Osteocyte (in vitro differentiated cells): Measurements from ENCODE around the gene EVC. TPM values are rescaled to one million over a fixed set of nuclear protein-coding genes. Genes with fewer than 3 reads are reported as not detected.

Experiments
- DNase-seq: peaks from one replicate; pipeline ENCODE4 v3.0.0; 2021; ENCODE audit warnings: mixed read lengths; ENCODE audit not compliant: unreplicated experiment; ENCODE audit errors: extremely low spot score
- H3K27ac Mint-ChIP-seq: one replicate; pipeline ENCODE4 v1.8.0; 2021; ENCODE audit warnings: mild to moderate bottlenecking, mixed read lengths; ENCODE audit not compliant: unreplicated experiment
- H3K27me3 Mint-ChIP-seq: one replicate; pipeline ENCODE4 v1.8.0; 2021; ENCODE audit warnings: mixed read lengths; ENCODE audit not compliant: unreplicated experiment
- H3K36me3 Mint-ChIP-seq: one replicate; pipeline ENCODE4 v1.8.0; 2021; ENCODE audit warnings: mixed read lengths; ENCODE audit not compliant: unreplicated experiment
- H3K4me1 Mint-ChIP-seq: one replicate; pipeline ENCODE4 v1.8.0; 2021; ENCODE audit warnings: mixed read lengths; ENCODE audit not compliant: unreplicated experiment
- H3K4me3 Mint-ChIP-seq: one replicate; pipeline ENCODE4 v1.8.0; 2021; ENCODE audit warnings: mild to moderate bottlenecking, moderate library complexity, mixed read lengths; ENCODE audit not compliant: unreplicated experiment
- H3K9me3 Mint-ChIP-seq: one replicate; pipeline ENCODE4 v1.8.0; 2021; ENCODE audit warnings: mixed read lengths; ENCODE audit not compliant: unreplicated experiment
- CTCF ChIP-seq: fragments of 200-600 bp; sonication (generic); IDR thresholded peaks from 2 replicates; pipeline ENCODE4 v1.5.0; 2021; ENCODE audit warnings: antibody characterized with exemption, mild to moderate bottlenecking, moderate library complexity
- total RNA-seq: library from RNA; stranded (reverse); gene quantifications from 2 replicates; pipeline ENCODE4 v1.2.1, GENCODE V29; 2021

Gene EVC
- total RNA-seq, 1 donor from 2014 or later, result 41.6 TPM

- DNase-seq, result peak; percentile 51
- Mint-ChIP-seq H3K9me3 (no peaks in the 10 kb centered on the region), H3K27ac (no peak overlapping the region), H3K4me3 (no peak overlapping the region), H3K27me3 (no peaks in the 10 kb centered on the region), H3K4me1 (peaks cover 17% of the 10 kb centered on the region), H3K36me3 (peaks cover 17% of the 10 kb centered on the region)
- TF ChIP-seq CTCF, result no peak
These were observed 50.0 kb downstream of the EVC start for GRCh38 chr4:5760936-5761480.

GRCh38 chr4:5770051-5770450 lies 59.0 kb downstream of the EVC start:
- no peak for TF ChIP-seq CTCF
- Mint-ChIP-seq H3K4me1 (peaks cover 5% of the 10 kb centered on the region), H3K27ac (no peak overlapping the region), H3K27me3 (no peaks in the 10 kb centered on the region), H3K36me3 (peaks cover 31% of the 10 kb centered on the region), H3K9me3 (peaks cover 3% of the 10 kb centered on the region), H3K4me3 (no peak overlapping the region)
- peak; percentile 68 for DNase-seq

- peak; percentile 72 for DNase-seq
- Mint-ChIP-seq H3K27me3 (no peaks in the 10 kb centered on the region), H3K4me3 (no peak overlapping the region), H3K36me3 (peaks cover 53% of the 10 kb centered on the region), H3K9me3 (peaks cover 19% of the 10 kb centered on the region), H3K4me1 (peaks cover 5% of the 10 kb centered on the region), H3K27ac (no peak overlapping the region)
- TF ChIP-seq CTCF, result no peak
These were observed 61.7 kb downstream of the EVC start for GRCh38 chr4:5772528-5773270.

GRCh38 chr4:5773271-5773555 lies 62.2 kb downstream of the EVC start:
- no peak for TF ChIP-seq CTCF
- Mint-ChIP-seq H3K4me3 (no peak overlapping the region), H3K36me3 (peaks cover 49% of the 10 kb centered on the region), H3K27me3 (no peaks in the 10 kb centered on the region), H3K4me1 (peaks cover 5% of the 10 kb centered on the region), H3K27ac (no peak overlapping the region), H3K9me3 (peaks cover 19% of the 10 kb centered on the region)
- DNase-seq, result peak; percentile 67

- peaks cover 40% of the 10 kb centered on the region for H3K36me3 Mint-ChIP-seq
- TF ChIP-seq CTCF, result no peak
- peak; percentile 30 for DNase-seq
- H3K4me3 Mint-ChIP-seq, result no peak overlapping the region
- peaks cover 5% of the 10 kb centered on the region for H3K4me1 Mint-ChIP-seq
- peaks cover 19% of the 10 kb centered on the region for H3K9me3 Mint-ChIP-seq
- no peak overlapping the region for H3K27ac Mint-ChIP-seq
- no peaks in the 10 kb centered on the region for H3K27me3 Mint-ChIP-seq
These were observed 63.5 kb downstream of the EVC start for GRCh38 chr4:5774416-5775036.
